ENCODE results near the gene ZBTB7C. TPM values are rescaled to one million over a fixed set of nuclear protein-coding genes. Genes with fewer than 3 reads are reported as not detected.

The ZBTB7C gene
- total RNA-seq, 5 donors from 2014 or later (not counting 1 experiment from before 2014, with no cell fraction given), result 0.06 TPM; not detected in 4

DNA sequence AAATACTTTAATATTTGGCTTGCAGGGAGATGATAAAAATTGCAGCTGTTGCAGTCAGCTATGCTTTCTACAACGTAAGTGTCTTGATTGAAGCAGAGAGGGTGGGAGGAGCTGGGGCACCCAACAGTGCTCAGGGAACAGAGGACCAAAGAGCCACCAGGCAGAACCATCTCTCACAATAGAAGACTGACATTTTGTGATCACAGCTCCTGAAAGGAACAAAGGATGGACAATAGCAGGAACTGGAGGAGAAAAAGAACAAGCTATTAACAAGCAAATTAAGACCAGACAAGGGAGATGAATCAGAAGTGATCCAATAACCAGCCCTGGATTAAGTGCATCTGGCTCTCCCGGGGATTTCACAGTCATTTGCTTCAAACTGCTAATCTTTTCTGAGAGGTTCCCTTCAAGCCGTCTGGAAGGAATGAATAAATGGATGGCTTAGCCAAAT is 413.1 kb downstream of the ZBTB7C start:
- ATAC-seq (replicated peaks in 1 of 4) (no peak), DNase-seq (no peak)
- H3K36me3 Mint-ChIP-seq, result no peaks in the 10 kb centered on the region
- no peaks in the 10 kb centered on the region for H3K4me1 ChIP-seq (ENCODE audit: control insufficient read depth in 1 of 2, extremely low read depth in 1 of 2, insufficient read depth in 2 of 2, low read length in 2 of 2)
- WGBS (ENCODE audit: insufficient coverage), result no CpG with 5 or more reads among the region's 3 CpGs
- H3K27me3 ChIP-seq (replicated peaks in 1 of 2; ENCODE audit: control insufficient read depth in 2 of 2, extremely low read depth in 1 of 2, insufficient read depth in 2 of 2, low read length in 1 of 2), result peaks cover 0 to 4% of the 10 kb centered on the region in 2 experiments
- H3K9me3 ChIP-seq, result no peaks in the 10 kb centered on the region
- H3K27ac Mint-ChIP-seq, result no peak overlapping the region
- ChIA-PET POLR2A (no interaction called here), CTCF (interaction anchor here in 1 of 2 donors (0.7 kb wide), 1 partner anchor 9 kb away, joined by 5 read pairs; no protein-coding TSS in a partner anchor)
- no peaks in the 10 kb centered on the region for H3K4me1 Mint-ChIP-seq
- no peaks in the 10 kb centered on the region for H3K36me3 ChIP-seq (ENCODE audit: control insufficient read depth in 2 of 2, extremely low read depth in 1 of 2, insufficient read depth in 1 of 2, low read length in 1 of 2)
- H3K4me3 Mint-ChIP-seq, result no peak overlapping the region
- peaks cover 0 to 14% (median 6%) of the 10 kb centered on the region in 3 donors for H3K9me3 Mint-ChIP-seq
- H3K4me3 ChIP-seq (ENCODE audit: control insufficient read depth in 1 of 2, extremely low read depth in 1 of 2, low read length in 1 of 2), result no peak overlapping the region
- peaks cover 1 to 8% of the 10 kb centered on the region in 2 donors for H3K27me3 Mint-ChIP-seq
- no peak overlapping the region for H3K27ac ChIP-seq (ENCODE audit: low read length)

DNA sequence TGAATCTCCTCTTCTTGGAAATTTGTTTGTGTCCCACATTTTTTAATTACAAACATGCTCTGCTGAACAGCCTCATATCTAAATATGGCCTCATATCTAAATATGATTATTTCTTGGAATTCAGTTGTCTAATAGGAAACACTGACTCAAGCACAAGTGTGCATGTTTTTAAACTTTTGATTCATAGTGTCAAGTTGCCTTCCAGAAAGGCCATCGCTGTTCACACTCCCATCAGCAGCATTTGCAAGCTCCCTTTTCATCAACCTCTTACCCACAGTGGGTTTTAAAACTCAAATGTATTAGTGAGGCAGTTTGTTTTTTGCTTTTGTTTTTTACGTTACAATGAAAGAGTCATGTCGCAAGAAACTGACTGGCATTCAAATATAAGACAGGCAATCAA is 413.5 kb downstream of the ZBTB7C start:
- Histone ChIP-seq H3K4me3 (ENCODE audit: control insufficient read depth in 1 of 2, extremely low read depth in 1 of 2, low read length in 1 of 2) (no peak overlapping the region), H3K36me3 (ENCODE audit: control insufficient read depth in 2 of 2, extremely low read depth in 1 of 2, insufficient read depth in 1 of 2, low read length in 1 of 2) (no peaks in the 10 kb centered on the region), H3K9me3 (no peaks in the 10 kb centered on the region), H3K4me1 (ENCODE audit: control insufficient read depth in 1 of 2, extremely low read depth in 1 of 2, insufficient read depth in 2 of 2, low read length in 2 of 2) (no peaks in the 10 kb centered on the region), H3K27me3 (replicated peaks in 1 of 2; ENCODE audit: control insufficient read depth in 2 of 2, extremely low read depth in 1 of 2, insufficient read depth in 2 of 2, low read length in 1 of 2) (peaks cover 0 to 9% of the 10 kb centered on the region in 2 experiments), H3K27ac (ENCODE audit: low read length) (no peak overlapping the region)
- peaks cover 3 to 8% of the 10 kb centered on the region in 2 donors for H3K27me3 Mint-ChIP-seq
- no peaks in the 10 kb centered on the region for H3K4me1 Mint-ChIP-seq
- DNase-seq, result no peak
- no peak overlapping the region for H3K4me3 Mint-ChIP-seq
- peaks cover 0 to 14% (median 6%) of the 10 kb centered on the region in 3 donors for H3K9me3 Mint-ChIP-seq
- ChIA-PET POLR2A (no interaction called here), CTCF (interaction anchor here in 1 of 2 donors (0.7 kb wide), 1 partner anchor 9 kb away, joined by 5 read pairs; no protein-coding TSS in a partner anchor)
- H3K27ac Mint-ChIP-seq, result no peak overlapping the region
- H3K36me3 Mint-ChIP-seq, result no peaks in the 10 kb centered on the region
- WGBS (ENCODE audit: insufficient coverage), result no CpG with 5 or more reads among the region's 3 CpGs
- no peak for ATAC-seq (replicated peaks in 1 of 4)

DNA sequence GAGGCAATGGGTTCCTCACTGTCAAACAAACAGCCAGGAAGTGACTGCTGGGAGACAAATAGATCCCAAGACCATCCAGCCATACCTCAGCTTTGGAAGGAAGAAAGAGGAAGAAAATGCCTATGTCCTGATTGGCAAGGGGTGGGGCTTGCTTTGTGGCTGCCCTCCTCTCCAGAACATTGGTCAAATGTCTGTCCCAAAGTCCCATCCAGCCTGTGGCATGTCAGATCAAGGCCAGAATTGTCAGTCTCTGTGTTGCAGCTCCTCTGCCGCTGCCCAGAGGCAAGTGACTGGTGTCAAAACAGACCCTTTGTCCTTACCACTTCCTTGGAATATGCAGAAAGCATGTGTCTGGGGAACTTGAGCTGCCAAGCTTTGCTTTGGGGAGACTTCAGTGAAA is 415.8 kb downstream of the ZBTB7C start:
- CTCF ChIA-PET, result no interaction called here
- no peaks in the 10 kb centered on the region for H3K4me1 Mint-ChIP-seq
- peaks cover 0 to 14% (median 6%) of the 10 kb centered on the region in 3 donors for H3K9me3 Mint-ChIP-seq
- Histone ChIP-seq H3K4me3 (ENCODE audit: control insufficient read depth in 1 of 2, extremely low read depth in 1 of 2, low read length in 1 of 2) (no peak overlapping the region), H3K27ac (ENCODE audit: low read length) (no peak overlapping the region), H3K27me3 (replicated peaks in 1 of 2; ENCODE audit: control insufficient read depth in 2 of 2, extremely low read depth in 1 of 2, insufficient read depth in 2 of 2, low read length in 1 of 2) (peaks cover 0 to 9% of the 10 kb centered on the region in 2 experiments), H3K36me3 (ENCODE audit: control insufficient read depth in 2 of 2, extremely low read depth in 1 of 2, insufficient read depth in 1 of 2, low read length in 1 of 2) (no peaks in the 10 kb centered on the region), H3K4me1 (ENCODE audit: control insufficient read depth in 1 of 2, extremely low read depth in 1 of 2, insufficient read depth in 2 of 2, low read length in 2 of 2) (no peaks in the 10 kb centered on the region), H3K9me3 (no peaks in the 10 kb centered on the region)
- DNase-seq (no peak), ATAC-seq (replicated peaks in 1 of 4) (no peak)
- H3K36me3 Mint-ChIP-seq, result no peaks in the 10 kb centered on the region
- H3K4me3 Mint-ChIP-seq, result no peak overlapping the region
- no CpG with 5 or more reads among the region's 1 CpG for WGBS (ENCODE audit: insufficient coverage)
- no peak overlapping the region for H3K27ac Mint-ChIP-seq
- POLR2A ChIA-PET, result no interaction called here
- H3K27me3 Mint-ChIP-seq, result peaks cover 8 to 10% of the 10 kb centered on the region in 2 donors

GRCh38 chr18:47992976-47993375 is 416.2 kb downstream of the ZBTB7C start:
- Histone ChIP-seq H3K36me3 (ENCODE audit: control insufficient read depth in 2 of 2, extremely low read depth in 1 of 2, insufficient read depth in 1 of 2, low read length in 1 of 2) (no peaks in the 10 kb centered on the region), H3K4me3 (ENCODE audit: control insufficient read depth in 1 of 2, extremely low read depth in 1 of 2, low read length in 1 of 2) (no peak overlapping the region), H3K27me3 (replicated peaks in 1 of 2; ENCODE audit: control insufficient read depth in 2 of 2, extremely low read depth in 1 of 2, insufficient read depth in 2 of 2, low read length in 1 of 2) (peaks cover 0 to 9% of the 10 kb centered on the region in 2 experiments), H3K9me3 (no peaks in the 10 kb centered on the region), H3K4me1 (ENCODE audit: control insufficient read depth in 1 of 2, extremely low read depth in 1 of 2, insufficient read depth in 2 of 2, low read length in 2 of 2) (no peaks in the 10 kb centered on the region), H3K27ac (ENCODE audit: low read length) (no peak overlapping the region)
- DNase-seq (no peak), ATAC-seq (replicated peaks in 1 of 4) (no peak)
- no peak overlapping the region for H3K27ac Mint-ChIP-seq
- no peaks in the 10 kb centered on the region for H3K36me3 Mint-ChIP-seq
- ChIA-PET POLR2A (no interaction called here), CTCF (no interaction called here)
- H3K27me3 Mint-ChIP-seq, result peaks cover 8 to 10% of the 10 kb centered on the region in 2 donors
- H3K4me1 Mint-ChIP-seq, result no peaks in the 10 kb centered on the region
- H3K9me3 Mint-ChIP-seq, result peaks cover 0 to 14% (median 6%) of the 10 kb centered on the region in 3 donors
- H3K4me3 Mint-ChIP-seq, result no peak overlapping the region
- 70% methylated on average over 2 of the region's 6 CpGs for WGBS (ENCODE audit: insufficient coverage)

- no peaks in the 10 kb centered on the region for H3K36me3 Mint-ChIP-seq
- ATAC-seq (replicated peaks in 1 of 4) (no peak), DNase-seq (no peak)
- H3K4me1 Mint-ChIP-seq, result no peaks in the 10 kb centered on the region
- ChIA-PET CTCF (no interaction called here), POLR2A (no interaction called here)
- Histone ChIP-seq H3K27me3 (replicated peaks in 1 of 2; ENCODE audit: control insufficient read depth in 2 of 2, extremely low read depth in 1 of 2, insufficient read depth in 2 of 2, low read length in 1 of 2) (peaks cover 0 to 9% of the 10 kb centered on the region in 2 experiments), H3K36me3 (ENCODE audit: control insufficient read depth in 2 of 2, extremely low read depth in 1 of 2, insufficient read depth in 1 of 2, low read length in 1 of 2) (no peaks in the 10 kb centered on the region), H3K4me3 (ENCODE audit: control insufficient read depth in 1 of 2, extremely low read depth in 1 of 2, low read length in 1 of 2) (no peak overlapping the region), H3K9me3 (no peaks in the 10 kb centered on the region), H3K4me1 (ENCODE audit: control insufficient read depth in 1 of 2, extremely low read depth in 1 of 2, insufficient read depth in 2 of 2, low read length in 2 of 2) (no peaks in the 10 kb centered on the region), H3K27ac (ENCODE audit: low read length) (no peak overlapping the region)
- peaks cover 8 to 10% of the 10 kb centered on the region in 2 donors for H3K27me3 Mint-ChIP-seq
- no peak overlapping the region for H3K27ac Mint-ChIP-seq
- WGBS (ENCODE audit: insufficient coverage), result 100% methylated on average over 2 of the region's 4 CpGs
- H3K9me3 Mint-ChIP-seq, result peaks cover 0 to 8% (median 5%) of the 10 kb centered on the region in 3 donors
- H3K4me3 Mint-ChIP-seq, result no peak overlapping the region
Measured at GRCh38 chr18:47992266-47992665, 416.9 kb downstream of the ZBTB7C start.

DNA sequence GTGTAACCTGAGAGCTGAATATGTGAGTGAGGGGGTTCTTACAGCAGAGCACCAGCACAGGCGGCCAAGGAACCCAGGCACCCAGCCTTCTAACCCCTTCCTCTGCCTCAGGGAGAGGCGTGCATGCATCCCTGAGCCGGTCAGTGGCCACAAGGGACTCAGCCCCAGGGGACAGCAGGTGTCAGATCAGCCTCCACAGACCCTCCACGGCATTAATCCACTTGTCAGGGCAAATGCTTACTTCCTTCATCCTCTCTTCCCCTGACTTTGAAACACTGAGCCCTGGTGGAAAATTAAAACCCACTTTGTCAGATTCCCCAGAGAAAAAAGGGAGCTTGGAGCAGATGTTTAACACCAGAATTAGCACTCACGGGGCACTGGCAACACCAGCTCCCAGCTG is 418.2 kb downstream of the ZBTB7C start:
- Mint-ChIP-seq H3K4me3 (no peak overlapping the region), H3K9me3 (no peaks in the 10 kb centered on the region), H3K4me1 (no peaks in the 10 kb centered on the region), H3K36me3 (no peaks in the 10 kb centered on the region), H3K27ac (no peak overlapping the region), H3K27me3 (peaks cover 8 to 10% of the 10 kb centered on the region in 2 donors)
- Histone ChIP-seq H3K4me3 (ENCODE audit: control insufficient read depth in 1 of 2, extremely low read depth in 1 of 2, low read length in 1 of 2) (no peak overlapping the region), H3K4me1 (ENCODE audit: control insufficient read depth in 1 of 2, extremely low read depth in 1 of 2, insufficient read depth in 2 of 2, low read length in 2 of 2) (no peaks in the 10 kb centered on the region), H3K27ac (ENCODE audit: low read length) (no peak overlapping the region), H3K27me3 (replicated peaks in 1 of 2; ENCODE audit: control insufficient read depth in 2 of 2, extremely low read depth in 1 of 2, insufficient read depth in 2 of 2, low read length in 1 of 2) (peaks cover 0 to 8% of the 10 kb centered on the region in 2 experiments), H3K9me3 (no peaks in the 10 kb centered on the region), H3K36me3 (ENCODE audit: control insufficient read depth in 2 of 2, extremely low read depth in 1 of 2, insufficient read depth in 1 of 2, low read length in 1 of 2) (no peaks in the 10 kb centered on the region)
- ChIA-PET CTCF (no interaction called here), POLR2A (no interaction called here)
- 79% methylated on average over 5 of the region's 5 CpGs for WGBS (ENCODE audit: insufficient coverage)
- no peak for DNase-seq
- no peak for ATAC-seq (replicated peaks in 1 of 4)

DNA sequence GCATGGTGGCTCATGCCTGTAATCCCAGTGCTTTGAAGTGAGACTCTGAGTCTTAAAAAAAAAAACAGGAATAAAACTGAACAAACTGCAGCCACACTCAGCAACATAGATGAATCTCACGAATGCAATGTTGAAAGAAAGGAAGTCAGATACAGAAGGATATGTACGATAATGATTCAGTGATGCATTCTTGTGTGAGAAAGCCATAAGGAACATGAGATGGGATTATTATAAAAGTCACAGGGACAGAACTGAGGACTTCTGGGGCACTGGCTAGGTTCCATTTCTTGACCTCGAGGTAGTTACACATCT is 421.8 kb downstream of the ZBTB7C start:
- DNase-seq (no peak), ATAC-seq (replicated peaks in 1 of 4) (no peak)
- H3K9me3 Mint-ChIP-seq, result no peaks in the 10 kb centered on the region
- CTCF ChIA-PET, result interaction anchor here in 1 of 2 donors (1.1 kb wide), 1 partner anchor 19 kb away, joined by 3 read pairs; no protein-coding TSS in a partner anchor
- no peaks in the 10 kb centered on the region for H3K4me1 Mint-ChIP-seq
- Histone ChIP-seq H3K27me3 (replicated peaks in 1 of 2; ENCODE audit: control insufficient read depth in 2 of 2, extremely low read depth in 1 of 2, insufficient read depth in 2 of 2, low read length in 1 of 2) (peaks cover 0 to 11% of the 10 kb centered on the region in 2 experiments), H3K27ac (ENCODE audit: low read length) (no peak overlapping the region), H3K9me3 (no peaks in the 10 kb centered on the region), H3K4me1 (ENCODE audit: control insufficient read depth in 1 of 2, extremely low read depth in 1 of 2, insufficient read depth in 2 of 2, low read length in 2 of 2) (no peaks in the 10 kb centered on the region), H3K4me3 (ENCODE audit: control insufficient read depth in 1 of 2, extremely low read depth in 1 of 2, low read length in 1 of 2) (no peak overlapping the region), H3K36me3 (ENCODE audit: control insufficient read depth in 2 of 2, extremely low read depth in 1 of 2, insufficient read depth in 1 of 2, low read length in 1 of 2) (no peaks in the 10 kb centered on the region)
- no peak overlapping the region for H3K27ac Mint-ChIP-seq
- no CpG with 5 or more reads among the region's 3 CpGs for WGBS (ENCODE audit: insufficient coverage)
- peaks cover 3 to 13% of the 10 kb centered on the region in 2 donors for H3K27me3 Mint-ChIP-seq
- H3K36me3 Mint-ChIP-seq, result no peaks in the 10 kb centered on the region
- no peak overlapping the region for H3K4me3 Mint-ChIP-seq
- POLR2A ChIA-PET, result no interaction called here
